PC-3 (cell line): Measurements from ENCODE around the gene CPOX.

Source experiments
- EZH2 ChIP-seq: fragments of 300-600 bp; sonication (generic); IDR thresholded peaks from one replicate; pipeline ENCODE4 v1.6.1; 2017; ENCODE audit warnings: antibody characterized with exemption, mild to moderate bottlenecking, low read length; ENCODE audit not compliant: unreplicated experiment
- EZH2phosphoT487 ChIP-seq: fragments of 300-600 bp; sonication (generic); IDR thresholded peaks from 2 replicates; pipeline ENCODE4 v1.6.1; 2018; ENCODE audit warnings: mild to moderate bottlenecking, antibody characterized with exemption, low read length, borderline replicate concordance
- TF ChIP-seq, protein P1 (sequence below): fragments of 300-600 bp; sonication (generic); conservative IDR thresholded peaks from 2 replicates; pipeline ENCODE4 v1.5.1; 2017; ENCODE audit warnings: antibody characterized with exemption, low read depth, mild to moderate bottlenecking, low read length

DNA sequence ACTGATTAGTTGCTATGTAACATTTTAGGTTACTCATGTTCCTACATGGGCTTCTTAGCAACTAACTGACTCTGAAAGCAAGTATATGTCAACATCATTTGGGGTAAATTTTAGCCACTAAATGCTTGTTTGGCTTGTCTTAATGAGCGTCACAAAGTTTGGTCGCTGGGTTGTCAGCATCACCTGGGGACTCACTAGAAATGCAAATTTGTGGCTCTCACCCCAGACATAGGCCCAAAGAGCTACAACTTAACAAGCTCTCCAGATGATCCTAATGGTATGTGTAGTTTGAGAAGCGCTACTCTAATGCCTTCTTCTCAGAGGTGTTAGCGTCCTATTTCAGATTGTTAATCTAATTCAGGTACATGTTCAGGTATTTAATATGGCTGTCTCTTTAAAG lies 32.7 kb upstream of the CPOX start:
- TF ChIP-seq, protein P1, sequence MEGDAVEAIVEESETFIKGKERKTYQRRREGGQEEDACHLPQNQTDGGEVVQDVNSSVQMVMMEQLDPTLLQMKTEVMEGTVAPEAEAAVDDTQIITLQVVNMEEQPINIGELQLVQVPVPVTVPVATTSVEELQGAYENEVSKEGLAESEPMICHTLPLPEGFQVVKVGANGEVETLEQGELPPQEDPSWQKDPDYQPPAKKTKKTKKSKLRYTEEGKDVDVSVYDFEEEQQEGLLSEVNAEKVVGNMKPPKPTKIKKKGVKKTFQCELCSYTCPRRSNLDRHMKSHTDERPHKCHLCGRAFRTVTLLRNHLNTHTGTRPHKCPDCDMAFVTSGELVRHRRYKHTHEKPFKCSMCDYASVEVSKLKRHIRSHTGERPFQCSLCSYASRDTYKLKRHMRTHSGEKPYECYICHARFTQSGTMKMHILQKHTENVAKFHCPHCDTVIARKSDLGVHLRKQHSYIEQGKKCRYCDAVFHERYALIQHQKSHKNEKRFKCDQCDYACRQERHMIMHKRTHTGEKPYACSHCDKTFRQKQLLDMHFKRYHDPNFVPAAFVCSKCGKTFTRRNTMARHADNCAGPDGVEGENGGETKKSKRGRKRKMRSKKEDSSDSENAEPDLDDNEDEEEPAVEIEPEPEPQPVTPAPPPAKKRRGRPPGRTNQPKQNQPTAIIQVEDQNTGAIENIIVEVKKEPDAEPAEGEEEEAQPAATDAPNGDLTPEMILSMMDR = no peak
- TF ChIP-seq EZH2 (no peak), EZH2phosphoT487 (no peak)
